Astrocyte (in vitro differentiated cells and primary cell): ENCODE data around the gene GRIP1. TPM values are rescaled to one million over a fixed set of nuclear protein-coding genes. Genes with fewer than 3 reads are reported as not detected.

Experiments used
- DNase-seq: peaks from one replicate; pipeline ENCODE4 v3.0.0-alpha.2; 2010; ENCODE audit warnings: low read depth
- FAIRE-seq: peaks from 2 replicates; lab custom pipeline; 2011; peaks lifted over from hg19 to GRCh38; lab: Jason Lieb, UNC
- H2AFZ ChIP-seq: 2 replicates; pipeline ENCODE4 v1.6.0; 2012; ENCODE audit warnings: low read depth, low read length, inconsistent platforms
- H3K27ac ChIP-seq: 2 replicates; pipeline ENCODE4 v1.5.1; 2011; ENCODE audit warnings: low read depth, low read length, inconsistent platforms
- H3K27me3 ChIP-seq: 2 replicates; pipeline ENCODE4 v1.6.0; 2011; ENCODE audit warnings: low read length, inconsistent platforms; ENCODE audit not compliant: insufficient read depth
- H3K36me3 ChIP-seq: 2 replicates; pipeline ENCODE4 v1.5.1; 2011; ENCODE audit warnings: low read length, inconsistent platforms; ENCODE audit not compliant: insufficient read depth
- H3K4me1 ChIP-seq: 2 replicates; pipeline ENCODE4 v1.5.1; 2011; ENCODE audit warnings: low read length, inconsistent platforms; ENCODE audit not compliant: insufficient read depth
- H3K4me2 ChIP-seq: 2 replicates; pipeline ENCODE4 v1.6.0; 2012; ENCODE audit warnings: low read length, inconsistent platforms
- H3K4me3 ChIP-seq: 2 replicates; pipeline ENCODE4 v1.5.1; 2011; ENCODE audit warnings: low read depth, mild to moderate bottlenecking, low read length, inconsistent platforms; ENCODE audit not compliant: insufficient read depth
- H3K79me2 ChIP-seq: 2 replicates; pipeline ENCODE4 v1.6.0; 2012; ENCODE audit warnings: mild to moderate bottlenecking, low read length, inconsistent platforms; ENCODE audit not compliant: insufficient read depth
- H3K9ac ChIP-seq: 2 replicates; pipeline ENCODE4 v1.6.0; 2012; ENCODE audit warnings: mild to moderate bottlenecking, low read length, inconsistent platforms
- H3K9me3 ChIP-seq: 2 replicates; pipeline ENCODE4 v1.5.1; 2012; ENCODE audit warnings: low read depth, mild to moderate bottlenecking, low read length, inconsistent platforms; ENCODE audit not compliant: insufficient read depth
- H4K20me1 ChIP-seq: 2 replicates; pipeline ENCODE4 v1.6.0; 2012; ENCODE audit warnings: low read length, inconsistent platforms; ENCODE audit not compliant: insufficient read depth
- H3K27ac Mint-ChIP-seq: one replicate; pipeline ENCODE4 v1.8.0; 2021; ENCODE audit warnings: mild to moderate bottlenecking, mixed read lengths; ENCODE audit not compliant: unreplicated experiment
- H3K27me3 Mint-ChIP-seq: one replicate; pipeline ENCODE4 v1.8.0; 2021; ENCODE audit warnings: low read depth, mixed read lengths; ENCODE audit not compliant: unreplicated experiment
- H3K36me3 Mint-ChIP-seq: one replicate; pipeline ENCODE4 v1.8.0; 2021; ENCODE audit warnings: low read depth, mixed read lengths; ENCODE audit not compliant: unreplicated experiment
- H3K4me1 Mint-ChIP-seq: one replicate; pipeline ENCODE4 v1.8.0; 2021; ENCODE audit warnings: low read depth, mixed read lengths; ENCODE audit not compliant: unreplicated experiment
- H3K4me3 Mint-ChIP-seq: one replicate; pipeline ENCODE4 v1.8.0; 2021; ENCODE audit warnings: mild to moderate bottlenecking, moderate library complexity, mixed read lengths; ENCODE audit not compliant: unreplicated experiment
- H3K9me3 Mint-ChIP-seq: one replicate; pipeline ENCODE4 v1.8.0; 2021; ENCODE audit warnings: mild to moderate bottlenecking, mixed read lengths; ENCODE audit not compliant: unreplicated experiment
- EZH2 ChIP-seq: IDR thresholded peaks from 2 replicates; pipeline ENCODE4 v1.6.1; 2012; ENCODE audit warnings: mild to moderate bottlenecking, low read length, inconsistent platforms; ENCODE audit not compliant: insufficient read depth
- total RNA-seq: library from RNA; stranded (reverse); gene quantifications from 2 replicates; pipeline ENCODE4 v1.2.1, GENCODE V29; 2021
- TF ChIP-seq, protein P1 (sequence below): IDR thresholded peaks from 2 replicates; pipeline ENCODE4 v1.5.1; 2011; ENCODE audit warnings: low read depth, mild to moderate bottlenecking, inconsistent platforms, low read length, moderate library complexity; ENCODE audit not compliant: insufficient read depth

Gene GRIP1
- total RNA-seq, 1 donor from 2014 or later, result 16.7 TPM

DNA sequence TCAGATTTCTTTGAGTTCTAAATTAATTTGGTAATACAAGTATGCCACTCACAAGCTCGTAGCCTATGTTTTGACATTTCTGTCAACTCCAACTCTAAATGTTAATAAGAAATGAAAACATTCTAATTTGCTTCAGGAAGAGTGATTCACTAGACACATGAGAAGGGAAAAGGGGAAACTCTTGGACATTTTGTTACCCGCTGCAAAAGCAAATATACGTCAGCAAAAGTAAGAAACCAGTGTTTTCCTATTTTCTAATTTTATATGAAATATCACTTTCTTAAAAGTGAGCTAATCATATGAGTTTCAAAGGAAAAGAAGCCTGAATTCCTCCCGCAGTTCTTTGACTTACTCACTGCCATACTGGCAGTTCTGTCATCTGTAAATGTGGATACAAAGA, 162.3 kb downstream of the GRIP1 start:
- Histone ChIP-seq H2AFZ (no peak overlapping the region), H3K4me3 (no peak overlapping the region), H3K4me1 (peaks cover 8% of the 10 kb centered on the region), H3K27ac (no peak overlapping the region), H3K9me3 (no peaks in the 10 kb centered on the region), H3K27me3 (no peaks in the 10 kb centered on the region), H3K79me2 (no peaks in the 10 kb centered on the region), H3K4me2 (no peak overlapping the region), H3K36me3 (no peaks in the 10 kb centered on the region), H4K20me1 (no peaks in the 10 kb centered on the region), H3K9ac (no peak overlapping the region)
- no peak for FAIRE-seq
- Mint-ChIP-seq H3K9me3 (no peaks in the 10 kb centered on the region), H3K4me3 (no peak overlapping the region), H3K27me3 (no peaks in the 10 kb centered on the region), H3K4me1 (peaks cover 35% of the 10 kb centered on the region), H3K27ac (peak overlapping the region; percentile 93), H3K36me3 (peaks cover 2% of the 10 kb centered on the region)
- TF ChIP-seq, protein P1, sequence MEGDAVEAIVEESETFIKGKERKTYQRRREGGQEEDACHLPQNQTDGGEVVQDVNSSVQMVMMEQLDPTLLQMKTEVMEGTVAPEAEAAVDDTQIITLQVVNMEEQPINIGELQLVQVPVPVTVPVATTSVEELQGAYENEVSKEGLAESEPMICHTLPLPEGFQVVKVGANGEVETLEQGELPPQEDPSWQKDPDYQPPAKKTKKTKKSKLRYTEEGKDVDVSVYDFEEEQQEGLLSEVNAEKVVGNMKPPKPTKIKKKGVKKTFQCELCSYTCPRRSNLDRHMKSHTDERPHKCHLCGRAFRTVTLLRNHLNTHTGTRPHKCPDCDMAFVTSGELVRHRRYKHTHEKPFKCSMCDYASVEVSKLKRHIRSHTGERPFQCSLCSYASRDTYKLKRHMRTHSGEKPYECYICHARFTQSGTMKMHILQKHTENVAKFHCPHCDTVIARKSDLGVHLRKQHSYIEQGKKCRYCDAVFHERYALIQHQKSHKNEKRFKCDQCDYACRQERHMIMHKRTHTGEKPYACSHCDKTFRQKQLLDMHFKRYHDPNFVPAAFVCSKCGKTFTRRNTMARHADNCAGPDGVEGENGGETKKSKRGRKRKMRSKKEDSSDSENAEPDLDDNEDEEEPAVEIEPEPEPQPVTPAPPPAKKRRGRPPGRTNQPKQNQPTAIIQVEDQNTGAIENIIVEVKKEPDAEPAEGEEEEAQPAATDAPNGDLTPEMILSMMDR, result no peak
- TF ChIP-seq EZH2, result no peak
- peak; percentile 7 for DNase-seq

DNA sequence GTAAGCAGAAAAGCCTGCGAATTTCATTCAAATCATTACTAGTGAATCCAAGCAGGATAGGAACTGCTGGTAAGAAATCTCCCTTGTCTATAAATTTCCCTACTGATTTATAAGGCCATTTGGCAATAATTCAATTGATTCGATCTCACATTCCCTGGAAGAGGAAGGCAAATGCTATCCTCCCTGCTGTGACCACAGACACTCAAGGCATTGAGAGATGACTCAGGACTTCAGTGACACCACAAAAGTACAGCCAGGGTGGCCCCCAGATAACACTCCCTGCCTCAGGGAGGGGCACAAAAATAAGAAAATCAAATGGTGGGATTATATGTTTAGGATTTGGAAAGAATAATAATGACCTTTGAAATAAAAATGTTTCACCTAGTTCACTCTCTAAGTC, 162.7 kb downstream of the GRIP1 start:
- no peak overlapping the region for H3K9ac ChIP-seq
- peak overlapping the region; percentile 93 for H3K27ac Mint-ChIP-seq
- no peaks in the 10 kb centered on the region for H3K36me3 Mint-ChIP-seq
- no peaks in the 10 kb centered on the region for H3K36me3 ChIP-seq
- FAIRE-seq, result no peak
- no peak overlapping the region for H2AFZ ChIP-seq
- H3K9me3 ChIP-seq, result no peaks in the 10 kb centered on the region
- no peaks in the 10 kb centered on the region for H3K27me3 Mint-ChIP-seq
- H3K4me1 ChIP-seq, result peaks cover 8% of the 10 kb centered on the region
- H4K20me1 ChIP-seq, result no peaks in the 10 kb centered on the region
- H3K4me1 Mint-ChIP-seq, result peaks cover 35% of the 10 kb centered on the region
- no peak overlapping the region for H3K27ac ChIP-seq
- TF ChIP-seq, protein P1, result no peak
- no peak for TF ChIP-seq EZH2
- no peaks in the 10 kb centered on the region for H3K27me3 ChIP-seq
- no peaks in the 10 kb centered on the region for H3K79me2 ChIP-seq
- H3K4me2 ChIP-seq, result peak overlapping the region; percentile 17
- no peaks in the 10 kb centered on the region for H3K9me3 Mint-ChIP-seq
- peak; percentile 72 for DNase-seq
- H3K4me3 ChIP-seq, result no peak overlapping the region
- H3K4me3 Mint-ChIP-seq, result no peak overlapping the region

DNA sequence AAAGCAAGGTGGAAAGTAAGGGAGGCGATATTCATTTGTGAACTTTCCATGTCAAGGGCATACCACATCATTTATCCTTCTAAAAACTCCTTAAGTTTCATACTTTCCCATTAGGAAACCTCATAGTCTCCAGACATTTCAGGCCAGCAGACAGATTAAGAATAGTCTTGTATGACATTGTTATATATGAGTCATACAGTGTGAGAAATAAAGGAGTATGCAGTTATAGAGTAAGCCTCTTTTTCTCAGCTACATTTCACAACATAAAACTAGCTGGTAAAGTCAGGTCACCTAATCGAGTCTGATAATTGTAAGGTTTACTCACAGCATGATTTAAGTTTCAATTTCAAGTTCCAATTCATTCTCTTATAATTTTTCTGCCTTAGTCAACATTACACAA, 164.3 kb downstream of the GRIP1 start:
- Mint-ChIP-seq H3K27ac (peak overlapping the region; percentile 62), H3K4me3 (no peak overlapping the region), H3K4me1 (peaks cover 35% of the 10 kb centered on the region)

More for the DNA sequence above, 164.3 kb downstream of the GRIP1 start:
- peaks cover 2% of the 10 kb centered on the region for H3K36me3 Mint-ChIP-seq
- Histone ChIP-seq H4K20me1 (no peaks in the 10 kb centered on the region), H2AFZ (no peak overlapping the region), H3K9ac (no peak overlapping the region), H3K27me3 (no peaks in the 10 kb centered on the region), H3K4me3 (no peak overlapping the region), H3K4me1 (peaks cover 8% of the 10 kb centered on the region), H3K79me2 (no peaks in the 10 kb centered on the region), H3K4me2 (no peak overlapping the region), H3K9me3 (no peaks in the 10 kb centered on the region), H3K36me3 (no peaks in the 10 kb centered on the region), H3K27ac (no peak overlapping the region)
- H3K9me3 Mint-ChIP-seq, result no peaks in the 10 kb centered on the region
- TF ChIP-seq, protein P1, result no peak
- no peak for TF ChIP-seq EZH2
- peak; percentile 88 for DNase-seq
- H3K27me3 Mint-ChIP-seq, result no peaks in the 10 kb centered on the region
- no peak for FAIRE-seq
